GM21619 (cell line): ENCODE results near the gene PRMT7.

Source experiments
- ATAC-seq: cut with Tn5 transposase; IDR thresholded peaks from one replicate; pipeline ENCODE4 v1.9.1; 2021; ENCODE audit not compliant: unreplicated experiment

Gene PRMT7, protein sequence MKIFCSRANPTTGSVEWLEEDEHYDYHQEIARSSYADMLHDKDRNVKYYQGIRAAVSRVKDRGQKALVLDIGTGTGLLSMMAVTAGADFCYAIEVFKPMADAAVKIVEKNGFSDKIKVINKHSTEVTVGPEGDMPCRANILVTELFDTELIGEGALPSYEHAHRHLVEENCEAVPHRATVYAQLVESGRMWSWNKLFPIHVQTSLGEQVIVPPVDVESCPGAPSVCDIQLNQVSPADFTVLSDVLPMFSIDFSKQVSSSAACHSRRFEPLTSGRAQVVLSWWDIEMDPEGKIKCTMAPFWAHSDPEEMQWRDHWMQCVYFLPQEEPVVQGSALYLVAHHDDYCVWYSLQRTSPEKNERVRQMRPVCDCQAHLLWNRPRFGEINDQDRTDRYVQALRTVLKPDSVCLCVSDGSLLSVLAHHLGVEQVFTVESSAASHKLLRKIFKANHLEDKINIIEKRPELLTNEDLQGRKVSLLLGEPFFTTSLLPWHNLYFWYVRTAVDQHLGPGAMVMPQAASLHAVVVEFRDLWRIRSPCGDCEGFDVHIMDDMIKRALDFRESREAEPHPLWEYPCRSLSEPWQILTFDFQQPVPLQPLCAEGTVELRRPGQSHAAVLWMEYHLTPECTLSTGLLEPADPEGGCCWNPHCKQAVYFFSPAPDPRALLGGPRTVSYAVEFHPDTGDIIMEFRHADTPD

DNA sequence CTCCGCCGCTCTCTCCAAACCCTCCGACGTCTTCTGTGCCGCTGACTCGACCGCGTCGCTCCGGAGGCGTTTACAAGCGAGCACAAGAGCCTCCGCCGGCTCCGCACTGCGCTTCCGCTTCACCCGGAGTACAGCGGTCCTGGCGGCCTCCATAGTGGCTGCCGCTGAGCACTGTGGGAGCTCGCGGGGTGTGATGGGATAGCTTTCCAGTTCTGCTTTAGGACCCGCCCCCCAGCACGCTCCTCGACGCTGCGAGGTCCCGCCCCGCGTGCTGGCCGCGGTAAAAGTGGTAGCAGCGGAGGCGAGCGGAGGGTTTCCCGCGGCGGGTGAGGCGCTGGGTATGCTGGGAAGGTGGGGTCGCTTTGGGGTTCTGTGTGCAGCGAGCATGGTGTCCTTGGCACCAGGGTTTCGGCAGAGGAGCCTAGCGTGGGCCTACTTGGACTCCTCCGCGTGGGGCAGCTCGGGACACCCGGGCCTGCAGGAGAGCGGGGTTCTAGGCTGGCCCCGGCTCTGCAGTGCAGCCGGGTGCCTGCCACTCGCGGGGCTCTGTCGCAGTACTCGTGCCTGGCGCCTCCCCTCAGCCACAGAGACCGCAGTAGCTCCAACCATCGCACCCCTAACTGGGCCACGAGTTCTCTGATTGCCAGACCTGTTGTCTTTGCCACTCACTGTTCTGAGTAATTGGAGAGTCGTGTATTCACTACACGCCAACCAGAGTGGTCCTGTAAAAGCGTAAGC lies at the start of gene PRMT7, which contains the start of gene SLC7A6OS:
Gene PRMT7, plus strand, starts transcription at position 246 of the 738 bp plus-strand sequence. CDS start 4,961 bp downstream, outside the sequence.
Gene SLC7A6OS, minus strand, starts transcription at position 173 of the 738 bp plus-strand sequence. Its CDS starts 20 bp downstream, at position 153.
- peak; percentile 97 for ATAC-seq

DNA sequence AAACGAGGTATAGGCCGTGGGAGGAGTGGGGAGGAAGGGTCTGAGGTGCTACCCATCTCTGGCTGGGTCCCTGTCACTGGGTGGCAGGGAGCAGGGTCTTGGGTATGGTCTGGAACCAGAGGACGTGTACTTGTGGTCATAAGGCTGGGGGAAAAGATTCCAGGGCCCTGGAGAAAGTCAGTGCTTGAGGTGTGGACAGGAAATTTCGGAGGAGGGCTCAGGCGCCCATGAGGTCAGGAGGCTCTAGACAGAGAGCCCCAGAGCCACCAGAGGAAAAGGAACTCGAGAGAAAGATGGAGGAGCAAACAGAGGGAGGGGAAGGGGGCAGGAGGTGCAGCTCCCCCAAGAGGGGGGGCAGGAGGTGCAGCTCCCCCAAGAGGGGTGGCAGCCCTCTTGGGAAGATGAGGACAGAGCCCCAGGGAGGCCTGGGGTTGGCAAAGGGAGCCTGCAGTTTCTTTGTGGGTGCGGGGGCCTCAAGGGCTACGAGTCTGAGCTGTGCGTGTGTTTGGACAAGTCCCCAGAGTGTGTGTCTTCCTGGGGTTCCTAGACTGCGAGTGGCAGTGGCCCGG lies 47.2 kb upstream of the PRMT7 start:
- no peak for ATAC-seq

DNA sequence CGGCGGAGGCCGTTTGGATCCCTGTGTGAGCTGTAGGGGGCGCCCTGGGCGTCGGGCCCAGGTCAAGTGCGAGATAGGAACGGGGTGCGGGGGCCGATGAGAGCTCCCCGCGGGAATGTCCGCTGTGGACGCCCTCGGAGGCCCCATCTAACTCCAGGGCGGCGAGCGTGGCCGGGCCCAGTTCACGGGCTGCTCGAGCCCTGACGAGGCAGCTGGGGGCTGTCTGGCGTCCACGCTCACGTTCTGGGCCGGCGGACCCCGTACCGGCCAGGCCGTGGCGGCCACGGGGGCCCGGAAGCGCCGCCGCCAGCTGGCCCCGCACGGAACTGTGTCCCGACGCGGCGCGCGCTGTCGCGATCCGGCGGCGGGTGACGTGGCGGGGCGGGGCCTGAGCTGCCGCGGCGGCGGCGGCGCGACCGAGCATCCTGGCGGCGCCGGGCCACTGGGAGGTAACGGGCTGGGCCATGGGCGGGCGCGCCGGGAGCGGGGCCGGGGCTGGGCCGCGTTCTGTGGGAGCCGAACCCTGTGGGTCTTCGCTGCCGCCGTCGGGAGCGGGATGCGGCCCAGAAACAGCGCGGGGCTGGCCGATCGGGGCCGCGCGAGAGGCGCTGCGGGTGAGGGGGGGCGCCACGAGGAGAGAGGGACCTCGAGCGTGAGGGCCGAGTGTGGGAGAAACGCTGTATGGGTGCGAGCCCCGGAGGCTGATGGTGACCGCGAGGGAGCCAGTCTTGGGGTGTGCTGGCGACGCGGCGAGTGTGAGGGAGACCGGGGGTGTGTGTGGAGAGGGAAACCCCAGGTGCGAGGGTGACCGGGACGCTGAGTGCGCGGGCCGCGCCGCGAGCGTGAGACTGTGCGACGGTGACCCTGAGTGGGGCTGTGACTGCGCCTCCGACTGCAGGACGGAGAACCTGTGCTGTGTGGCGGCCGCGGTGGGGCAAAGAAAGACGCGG lies 46.4 kb upstream of the PRMT7 start, which contains the start of gene SLC7A6:
Gene SLC7A6, plus strand, starts transcription at position 399 of the 950 bp plus-strand sequence. CDS start 10,201 bp downstream, outside the sequence.
- peak; percentile 56 for ATAC-seq

DNA sequence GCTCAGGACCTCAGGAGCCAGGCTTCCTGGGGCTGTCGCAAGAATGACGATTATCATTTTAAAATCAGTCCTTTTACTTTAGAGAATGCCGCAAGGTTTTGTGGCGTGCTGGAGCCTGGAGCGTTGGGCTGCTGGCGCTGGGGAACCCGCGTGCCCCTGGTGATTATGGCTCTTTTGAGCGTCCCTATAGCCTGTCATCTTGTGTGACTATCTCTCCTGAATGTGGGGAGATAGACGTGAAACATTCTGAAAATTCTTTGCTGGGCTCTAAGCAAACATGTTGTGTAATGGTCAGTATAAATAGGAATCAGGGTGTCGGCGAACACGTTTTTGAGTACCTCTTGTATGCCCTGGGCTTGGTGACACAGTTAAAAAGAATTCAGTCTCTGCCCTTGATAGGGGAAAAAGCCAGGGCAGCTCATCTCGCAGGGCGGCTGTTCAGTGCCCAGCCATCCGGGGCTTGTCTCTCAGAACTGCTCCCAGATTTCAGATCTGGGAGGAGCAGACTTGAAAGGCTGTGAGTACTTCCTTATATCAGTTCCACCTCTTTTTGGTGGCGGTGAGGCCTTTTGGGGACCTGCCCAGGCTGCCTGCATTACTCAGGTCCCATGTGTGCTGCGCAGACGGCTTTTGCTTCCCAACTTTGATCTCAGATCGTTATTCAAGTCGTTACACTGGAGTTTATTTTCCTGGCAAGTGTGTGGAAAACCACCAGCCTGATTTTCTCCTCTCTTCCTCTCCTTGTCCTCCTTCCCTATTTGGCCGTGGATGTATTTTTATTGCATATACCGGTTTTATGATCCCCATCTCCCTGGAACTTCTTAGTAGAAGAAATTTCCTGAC lies 45.5 kb upstream of the PRMT7 start:
- no peak for ATAC-seq

DNA sequence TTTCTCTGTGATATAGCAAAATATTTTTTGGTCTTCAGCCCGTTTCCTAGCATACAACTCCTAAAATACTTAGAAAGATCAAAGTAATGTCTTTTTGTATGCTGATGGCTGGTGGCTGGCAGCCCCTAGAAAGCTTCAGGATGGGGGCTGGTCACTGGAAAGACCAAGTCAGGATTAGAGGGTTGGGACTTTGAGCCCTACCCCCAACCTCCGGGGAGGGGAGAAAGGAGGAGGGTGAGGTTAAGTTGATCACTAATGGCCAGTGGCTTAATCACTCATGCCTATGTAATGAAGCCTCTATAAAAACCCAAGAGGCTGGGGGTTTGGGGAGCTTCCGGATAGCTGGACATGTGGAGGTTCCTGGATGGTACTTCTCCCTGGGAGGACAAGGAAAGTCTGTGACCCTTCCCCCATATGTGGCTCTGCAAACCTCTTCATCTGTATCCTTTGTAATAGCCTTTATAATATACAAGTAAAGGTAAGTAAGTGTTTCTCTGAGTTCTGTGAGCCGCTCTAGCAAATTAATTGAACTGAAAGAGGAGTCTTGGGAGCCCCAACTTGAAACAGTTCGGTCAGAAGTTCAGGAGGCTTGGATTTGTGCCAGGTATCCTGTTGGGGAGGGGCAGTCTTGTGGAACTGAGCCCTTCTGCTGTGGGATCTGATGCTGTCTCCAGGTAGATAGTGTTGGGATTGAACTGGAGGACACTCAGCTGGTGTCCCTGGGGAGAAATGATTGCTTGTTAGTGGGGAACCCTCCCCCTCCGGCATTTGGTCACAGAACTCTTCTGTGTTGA lies 43.0 kb upstream of the PRMT7 start:
- no peak for ATAC-seq

DNA sequence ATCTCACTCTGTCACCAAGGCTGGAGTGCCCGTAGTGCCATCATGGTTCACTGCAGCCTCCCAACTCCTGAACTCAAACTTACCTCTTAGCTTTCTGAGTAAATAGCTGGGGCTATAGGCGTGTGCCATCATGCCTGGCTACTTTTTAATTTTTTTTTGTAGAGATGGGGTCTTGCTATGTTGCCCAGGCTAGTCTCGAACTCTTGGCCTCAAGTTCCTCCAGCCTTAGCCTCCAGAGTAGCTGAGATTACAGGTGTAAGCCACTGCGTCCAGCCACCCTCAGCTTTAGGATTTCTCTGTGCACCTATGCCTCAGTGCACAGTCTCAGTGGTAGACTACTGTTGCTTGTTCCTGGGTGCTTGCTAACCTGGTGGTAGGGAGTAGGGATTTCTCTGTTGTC lies 41.0 kb upstream of the PRMT7 start:
- no peak for ATAC-seq

DNA sequence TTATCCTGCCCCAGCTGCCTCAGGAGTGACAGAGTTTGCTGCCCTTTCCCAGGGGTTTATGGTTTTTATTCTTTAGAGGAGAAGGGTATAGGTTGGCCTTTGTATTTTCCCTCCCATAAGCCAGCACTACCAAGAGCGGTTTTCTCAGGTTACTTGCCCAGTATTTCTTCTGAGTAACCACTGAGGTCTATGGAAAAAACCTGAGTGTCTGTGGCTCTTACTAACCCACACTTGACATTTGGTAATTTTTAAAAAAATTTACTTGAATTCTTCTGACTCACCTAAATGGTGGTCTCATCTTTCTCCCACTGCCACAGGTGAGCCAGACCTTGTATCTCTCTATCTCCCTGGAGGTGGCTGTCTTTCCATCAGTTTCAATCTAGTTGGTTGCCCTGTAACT lies 40.5 kb upstream of the PRMT7 start:
- ATAC-seq: no peak

DNA sequence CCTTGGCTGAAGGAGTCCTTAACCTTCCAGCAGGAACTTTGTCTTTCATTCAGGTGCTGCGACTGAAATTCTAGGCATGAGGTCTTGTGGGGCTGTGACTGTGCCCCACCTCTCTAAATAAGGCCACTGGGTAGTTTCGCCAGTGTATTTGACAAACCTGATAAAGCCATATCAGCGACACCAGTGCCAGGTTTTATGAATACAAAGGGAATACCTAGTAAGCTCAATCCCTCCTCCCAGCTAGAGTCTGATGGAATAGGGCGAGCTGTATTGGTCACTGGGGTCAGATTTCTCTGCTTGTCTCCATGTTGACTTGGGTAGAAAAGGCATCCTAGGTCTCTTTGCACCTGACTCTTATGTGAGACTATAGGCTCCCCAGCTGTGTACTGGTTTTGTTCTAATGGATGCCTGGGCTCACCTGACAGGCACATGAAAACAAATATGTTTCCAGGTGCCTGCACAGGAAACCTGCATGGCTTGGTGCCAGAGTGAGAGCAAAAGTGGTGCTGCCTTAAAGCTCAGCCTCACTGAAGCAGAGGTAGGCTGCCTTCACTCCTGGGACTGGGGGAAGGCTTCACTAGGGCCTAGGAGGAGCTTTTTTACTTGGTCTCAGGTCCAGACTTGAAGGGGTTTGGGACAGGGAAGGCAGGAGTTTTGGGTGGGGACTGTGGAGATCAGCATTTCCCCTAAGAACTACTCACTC lies 38.2 kb upstream of the PRMT7 start:
- ATAC-seq: no peak

DNA sequence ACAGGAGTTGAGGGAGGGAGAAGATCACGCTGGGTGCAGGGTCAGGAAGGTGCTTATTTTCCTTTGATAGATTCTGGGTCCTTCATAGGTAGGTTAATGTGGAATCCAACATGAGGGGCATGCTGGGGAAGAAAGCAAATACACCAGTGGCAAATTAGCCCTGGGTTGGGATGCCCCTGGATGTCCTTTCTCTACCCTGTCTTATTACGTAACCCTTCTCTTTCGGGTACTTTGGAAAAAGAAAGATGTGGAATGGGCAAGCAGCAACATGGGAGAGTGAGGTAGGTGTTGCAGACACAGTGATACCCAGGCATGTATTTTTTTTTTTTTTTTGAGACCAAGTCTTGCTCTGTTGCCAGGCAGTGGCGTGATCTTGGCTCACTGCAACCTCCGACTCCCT lies 37.4 kb upstream of the PRMT7 start:
- ATAC-seq: no peak

DNA sequence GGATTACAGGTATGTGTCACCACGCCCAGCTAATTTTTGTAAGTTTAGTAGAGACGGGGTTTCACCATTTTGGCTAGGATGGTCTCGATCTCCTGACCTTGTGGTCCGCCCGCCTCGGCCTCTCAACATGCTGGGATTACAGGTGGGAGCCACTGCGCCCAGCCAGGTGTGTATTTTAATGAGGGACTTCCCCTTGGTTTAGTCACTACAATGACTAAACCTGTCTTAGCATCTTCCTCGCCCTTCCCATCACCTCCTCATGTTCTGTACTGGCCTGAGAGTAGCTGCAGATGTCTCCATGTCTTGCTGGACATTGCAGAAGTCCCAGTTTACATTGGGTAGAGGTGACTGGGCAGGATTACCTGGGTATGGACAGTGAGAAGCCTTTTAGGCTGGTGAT lies 36.9 kb upstream of the PRMT7 start:
- ATAC-seq: no peak

DNA sequence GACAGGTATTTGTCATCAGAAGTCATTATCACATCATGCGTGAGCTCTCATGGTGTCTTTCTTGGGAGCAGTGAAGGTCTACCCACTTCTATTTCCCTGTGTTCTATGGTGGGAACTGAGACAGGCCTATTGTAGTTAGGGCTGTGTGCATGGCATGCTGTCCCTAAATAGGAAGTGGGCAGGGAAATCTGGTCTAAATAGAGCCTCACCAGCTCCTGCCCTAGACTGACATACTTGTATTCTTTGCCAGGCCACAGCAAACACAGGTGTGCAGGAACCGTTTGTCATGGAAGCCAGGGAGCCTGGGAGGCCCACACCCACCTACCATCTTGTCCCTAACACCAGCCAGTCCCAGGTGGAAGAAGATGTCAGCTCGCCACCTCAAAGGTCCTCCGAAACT lies 36.4 kb upstream of the PRMT7 start:
- ATAC-seq: no peak

DNA sequence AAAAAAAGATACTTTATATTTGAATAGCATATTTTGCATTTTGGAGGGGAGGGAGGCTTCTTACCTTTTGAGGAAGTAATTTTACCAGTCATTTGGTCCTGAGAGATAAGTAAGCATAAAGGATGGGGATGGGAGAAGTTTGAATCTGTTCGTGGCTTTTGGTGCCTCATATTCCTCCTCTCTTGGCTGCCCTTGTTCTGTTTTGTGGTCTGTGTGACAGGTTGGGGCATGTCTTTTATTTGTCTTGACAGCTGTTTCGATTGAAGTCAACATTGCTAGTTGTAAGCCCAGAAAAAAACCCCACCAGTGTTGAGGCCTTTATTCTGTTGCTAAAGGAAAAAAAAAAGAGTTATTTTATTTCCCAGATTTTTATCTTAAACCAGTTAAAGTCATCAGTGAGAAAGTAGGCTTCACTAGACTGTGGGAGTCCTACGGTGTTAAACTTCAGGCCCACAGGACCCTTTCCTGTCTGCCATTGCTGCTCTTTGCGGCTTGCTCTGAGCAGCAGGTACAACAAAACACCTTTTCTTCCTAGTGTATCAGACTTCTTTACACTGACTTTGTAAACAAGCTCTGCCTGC lies 35.1 kb upstream of the PRMT7 start:
- no peak for ATAC-seq

DNA sequence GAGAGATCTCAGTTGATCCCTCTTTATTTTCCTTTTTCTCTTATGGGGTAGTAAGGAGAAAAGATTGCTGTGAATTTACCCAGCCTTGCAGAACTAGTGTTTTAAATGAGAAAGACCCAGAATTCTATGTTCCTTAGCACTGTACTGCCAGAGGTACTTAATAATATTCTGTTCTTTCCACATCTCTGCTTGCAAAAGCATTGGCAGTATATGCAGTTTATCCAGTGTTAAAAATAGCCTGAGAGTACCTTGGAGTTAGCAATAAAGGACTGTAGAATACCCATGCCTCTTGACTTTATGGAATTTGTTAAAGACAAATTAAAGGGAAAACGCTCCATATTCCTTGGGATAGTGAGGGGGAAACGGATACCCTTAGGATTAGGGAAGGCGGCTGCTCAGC lies 34.6 kb upstream of the PRMT7 start:
- no peak for ATAC-seq

DNA sequence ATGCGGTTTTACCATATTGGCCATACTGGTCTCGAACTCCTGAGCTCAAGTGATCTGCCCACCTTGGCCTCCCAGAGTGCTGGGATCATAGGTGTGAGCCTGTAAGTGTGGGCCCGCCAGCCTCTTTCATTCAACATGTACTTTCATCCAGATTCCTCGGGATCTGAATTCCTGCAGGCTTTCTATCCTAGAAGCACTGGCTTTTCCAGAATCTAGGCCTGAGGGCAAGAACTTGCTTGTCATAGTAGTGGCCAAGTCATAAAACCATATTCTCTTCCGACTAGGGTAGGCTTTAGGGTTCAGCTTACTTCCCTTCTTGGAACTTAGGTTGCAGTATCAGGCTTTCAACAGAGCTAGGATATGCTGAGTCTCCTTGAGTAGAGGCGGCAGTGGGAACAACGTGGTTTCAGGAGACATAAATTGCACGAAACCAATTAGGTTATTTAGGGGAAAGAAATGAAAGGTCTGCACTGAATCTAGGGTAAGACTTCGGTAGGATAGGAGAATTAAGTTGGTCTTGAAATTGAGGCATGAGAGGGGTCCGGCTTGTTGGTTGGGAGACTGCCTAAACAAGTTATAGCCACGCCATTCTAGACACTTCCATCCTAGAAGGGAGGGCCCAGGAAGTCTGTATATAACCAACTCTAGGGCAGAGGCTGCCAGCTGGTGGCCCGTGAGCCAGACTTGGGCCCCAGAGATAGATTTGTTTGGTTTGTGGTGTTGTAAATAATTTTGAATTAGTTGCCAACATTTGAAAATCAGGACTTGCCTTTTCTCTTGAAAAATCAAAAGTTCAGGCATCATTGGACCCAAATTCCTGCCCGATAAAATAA lies 30.9 kb upstream of the PRMT7 start:
- no peak for ATAC-seq

DNA sequence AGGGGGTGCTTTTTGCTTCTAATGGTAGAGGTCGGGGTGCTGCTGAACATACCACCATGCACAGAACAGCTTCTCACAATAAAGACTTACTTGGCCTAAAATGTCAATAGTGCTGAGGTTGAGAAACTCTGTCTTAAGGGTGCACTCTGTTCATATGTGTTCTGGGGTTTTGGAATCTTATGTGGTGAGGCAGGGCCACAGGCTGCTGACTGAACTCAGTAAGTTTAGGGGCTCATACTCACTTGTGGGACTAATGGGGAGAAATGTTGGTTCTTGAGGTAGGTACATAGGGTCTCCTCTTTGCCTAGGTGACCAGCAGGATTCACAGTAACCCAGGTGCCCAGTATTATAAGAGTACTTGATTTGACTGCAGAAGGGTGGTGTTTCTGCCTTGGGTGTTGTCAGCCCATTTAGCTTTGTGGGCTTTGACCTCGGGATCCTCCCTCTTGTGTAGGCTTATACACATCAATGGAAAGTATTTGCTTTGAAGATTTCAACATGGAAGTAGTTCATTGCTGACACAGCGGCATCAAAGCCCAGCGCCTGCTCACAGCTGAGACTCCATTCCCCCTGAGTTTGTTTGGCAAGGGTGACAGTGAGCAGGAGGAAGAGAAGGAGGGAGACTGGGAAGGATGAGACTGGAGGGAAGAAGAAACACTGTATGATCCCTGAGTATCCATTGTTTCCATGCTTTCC lies 29.3 kb upstream of the PRMT7 start:
- no peak for ATAC-seq

DNA sequence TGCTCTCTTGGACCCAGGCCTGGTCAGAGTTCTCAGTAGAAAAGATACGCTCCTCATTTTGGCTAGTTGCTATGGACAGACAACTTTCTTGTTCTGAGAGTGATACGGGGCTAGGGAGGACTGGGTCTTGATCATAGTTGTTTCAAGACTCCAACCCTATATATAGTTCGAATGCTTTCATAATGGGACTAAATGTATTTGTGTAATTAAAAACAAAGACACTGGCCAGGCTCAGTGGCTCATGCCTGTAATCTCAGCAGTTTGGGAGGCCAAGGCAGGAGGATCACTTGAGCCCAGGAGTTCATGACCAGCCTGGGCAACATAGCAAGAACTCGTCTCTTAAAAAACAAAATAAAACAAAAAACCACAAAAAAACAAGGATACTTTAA lies 28.8 kb upstream of the PRMT7 start:
- ATAC-seq: no peak
